ENCODE measurements around the gene DNAH3.
"Not testable (repeated sequence)": the region's sequence is repeated elsewhere in the genome, so short reads cannot be mapped to it uniquely, and the experiment has no call there.

DNAH3 gene

GRCh38 chr16:20956319-20956718, 194.3 kb downstream of the DNAH3 start:
- FAIRE-seq (no peak), DNase-seq (ENCODE audit: insufficient read length) (no peak)
- no peak for TF ChIP-seq POLR2A (IDR thresholded peaks at IDR 0.05; ENCODE audit: low read depth, low read length)
- no peak for TF ChIP-seq TAF1 (IDR thresholded peaks at IDR 0.05; ENCODE audit: borderline replicate concordance, low read depth, low read length)
- no peak for TF ChIP-seq POLR2AphosphoS5 (IDR thresholded peaks at IDR 0.05; ENCODE audit: low read depth, low read length)

GRCh38 chr16:20954574-20954973, 196.1 kb downstream of the DNAH3 start:
- FAIRE-seq (no peak), DNase-seq (ENCODE audit: insufficient read length) (no peak)
- TF ChIP-seq POLR2AphosphoS5 (IDR thresholded peaks at IDR 0.05; ENCODE audit: low read depth, low read length) (no peak), TAF1 (IDR thresholded peaks at IDR 0.05; ENCODE audit: borderline replicate concordance, low read depth, low read length) (no peak), POLR2A (IDR thresholded peaks at IDR 0.05; ENCODE audit: low read depth, low read length) (no peak)

GRCh38 chr16:20952139-20952920, 198.3 kb downstream of the DNAH3 start:
- TF ChIP-seq TAF1 (IDR thresholded peaks at IDR 0.05; ENCODE audit: borderline replicate concordance, low read depth, low read length) (no peak), POLR2AphosphoS5 (IDR thresholded peaks at IDR 0.05; ENCODE audit: low read depth, low read length) (no peak), POLR2A (IDR thresholded peaks at IDR 0.05; ENCODE audit: low read depth, low read length) (no peak)
- FAIRE-seq, result no peak
- no peak for DNase-seq (ENCODE audit: insufficient read length)

GRCh38 chr16:20950294-20950693, 200.4 kb downstream of the DNAH3 start:
- DNase-seq (ENCODE audit: insufficient read length) (no peak), FAIRE-seq (no peak)
- no peak for TF ChIP-seq TAF1 (IDR thresholded peaks at IDR 0.05; ENCODE audit: borderline replicate concordance, low read depth, low read length)
- TF ChIP-seq POLR2A (IDR thresholded peaks at IDR 0.05; ENCODE audit: low read depth, low read length), result no peak
- no peak for TF ChIP-seq POLR2AphosphoS5 (IDR thresholded peaks at IDR 0.05; ENCODE audit: low read depth, low read length)

- DNase-seq (ENCODE audit: insufficient read length), result no peak
- TF ChIP-seq POLR2AphosphoS5 (IDR thresholded peaks at IDR 0.05; ENCODE audit: low read depth, low read length), result no peak
- no peak for TF ChIP-seq TAF1 (IDR thresholded peaks at IDR 0.05; ENCODE audit: borderline replicate concordance, low read depth, low read length)
- no peak for FAIRE-seq
These were observed 201.0 kb downstream of the DNAH3 start for GRCh38 chr16:20949660-20950059.

GRCh38 chr16:20948444-20948843, 202.2 kb downstream of the DNAH3 start:
- FAIRE-seq (no peak), DNase-seq (ENCODE audit: insufficient read length) (no peak)
- no peak for TF ChIP-seq TAF1 (IDR thresholded peaks at IDR 0.05; ENCODE audit: borderline replicate concordance, low read depth, low read length)
- no peak for TF ChIP-seq POLR2A (IDR thresholded peaks at IDR 0.05; ENCODE audit: low read depth, low read length)
- no peak for TF ChIP-seq POLR2AphosphoS5 (IDR thresholded peaks at IDR 0.05; ENCODE audit: low read depth, low read length)

GRCh38 chr16:20946015-20946629, 204.5 kb downstream of the DNAH3 start:
- TF ChIP-seq POLR2AphosphoS5 (IDR thresholded peaks at IDR 0.05; ENCODE audit: low read depth, low read length) (no peak), TAF1 (IDR thresholded peaks at IDR 0.05; ENCODE audit: borderline replicate concordance, low read depth, low read length) (no peak), POLR2A (IDR thresholded peaks at IDR 0.05; ENCODE audit: low read depth, low read length) (no peak)
- FAIRE-seq (no peak), DNase-seq (ENCODE audit: insufficient read length) (no peak)

GRCh38 chr16:20945575-20945875, 205.1 kb downstream of the DNAH3 start:
- FAIRE-seq, result not testable (repeated sequence)

GRCh38 chr16:20944861-20945574, 205.6 kb downstream of the DNAH3 start:
- DNase-seq (ENCODE audit: insufficient read length) (no peak), FAIRE-seq (peak; percentile 21)
- TF ChIP-seq TAF1 (IDR thresholded peaks at IDR 0.05; ENCODE audit: borderline replicate concordance, low read depth, low read length) (no peak), POLR2A (IDR thresholded peaks at IDR 0.05; ENCODE audit: low read depth, low read length) (no peak), POLR2AphosphoS5 (IDR thresholded peaks at IDR 0.05; ENCODE audit: low read depth, low read length) (no peak)

More at GRCh38 chr16:20945575-20945875, 205.1 kb downstream of the DNAH3 start:
- DNase-seq (ENCODE audit: insufficient read length), result not testable (repeated sequence)

GRCh38 chr16:20942256-20942655, 208.4 kb downstream of the DNAH3 start:
- DNase-seq (ENCODE audit: insufficient read length) (no peak), FAIRE-seq (no peak)
- TF ChIP-seq POLR2AphosphoS5 (IDR thresholded peaks at IDR 0.05; ENCODE audit: low read depth, low read length), result no peak
- no peak for TF ChIP-seq POLR2A (IDR thresholded peaks at IDR 0.05; ENCODE audit: low read depth, low read length)
- no peak for TF ChIP-seq TAF1 (IDR thresholded peaks at IDR 0.05; ENCODE audit: borderline replicate concordance, low read depth, low read length)

DNA sequence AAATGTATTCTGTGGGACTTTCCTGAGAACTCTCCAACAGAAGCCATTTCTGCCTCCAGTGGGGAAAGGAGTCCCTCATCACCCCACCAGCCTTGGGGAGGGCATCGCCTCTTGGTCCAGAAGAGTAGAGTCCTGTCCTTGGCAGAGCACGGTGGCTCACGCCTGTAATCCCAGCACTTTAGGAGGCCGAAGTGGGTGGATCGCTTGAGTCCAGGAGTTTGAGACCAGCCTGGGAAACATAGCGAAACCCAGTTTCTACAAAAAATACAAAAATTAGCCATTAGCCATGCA, 209.1 kb downstream of the DNAH3 start:
- DNase-seq (ENCODE audit: insufficient read length), result no peak
- no peak for FAIRE-seq
- TF ChIP-seq TAF1 (IDR thresholded peaks at IDR 0.05; ENCODE audit: borderline replicate concordance, low read depth, low read length) (no peak), POLR2A (IDR thresholded peaks at IDR 0.05; ENCODE audit: low read depth, low read length) (no peak), POLR2AphosphoS5 (IDR thresholded peaks at IDR 0.05; ENCODE audit: low read depth, low read length) (no peak)
